GM12873 (cell line): ENCODE results near the gene CSNK2A1.
A peak's percentile ranks its signal among the peaks of the same experiment; 100 is the strongest.

Experiments
- CTCF ChIP-seq: IDR thresholded peaks from 2 replicates; pipeline ENCODE4 v1.5.1; 2012; ENCODE audit warnings: low read depth, mild to moderate bottlenecking, moderate library complexity, low read length, control low read depth; ENCODE audit not compliant: insufficient read depth; ENCODE audit errors: missing control alignments

Gene CSNK2A1

GRCh38 chr20:478949-479429 is 64.6 kb downstream of the CSNK2A1 start:
- peak; percentile 49 for TF ChIP-seq CTCF

- no peak for TF ChIP-seq CTCF
Observed at GRCh38 chr20:478010-478948, 65.3 kb downstream of the CSNK2A1 start.

- no peak for TF ChIP-seq CTCF
Observed at GRCh38 chr20:475463-476357, 67.9 kb downstream of the CSNK2A1 start.

- no peak for TF ChIP-seq CTCF
Observed at GRCh38 chr20:474581-474980, 69.0 kb downstream of the CSNK2A1 start.

- TF ChIP-seq CTCF: no peak
Observed at GRCh38 chr20:472889-473292, 70.7 kb downstream of the CSNK2A1 start.

GRCh38 chr20:472137-472846 is 71.3 kb downstream of the CSNK2A1 start:
- no peak for TF ChIP-seq CTCF
